Measurements from ENCODE around the gene RNF168.
A peak's percentile ranks its signal among the peaks of the same experiment; 100 is the strongest.

Gene RNF168

GRCh38 chr3:196432137-196432879, 71.3 kb downstream of the RNF168 start, which contains the start of gene UBXN7 (continued):
- no peak for TF ChIP-seq SCRT1 (tag by site-specific recombination; IDR thresholded peaks at IDR 0.05; ENCODE audit: borderline replicate concordance)
- no peak for TF ChIP-seq REST (tag by site-specific recombination; IDR thresholded peaks at IDR 0.05)
- no peak for TF ChIP-seq ZFP3 (tag by site-specific recombination; IDR thresholded peaks at IDR 0.05; ENCODE audit: low read depth)
- 0 out of 2 replicates have a peak, but pooled peaks have one; percentile 13 for TF ChIP-seq ZNF394 (tag by site-specific recombination; IDR thresholded peaks at IDR 0.05; ENCODE audit: borderline replicate concordance)
- TF ChIP-seq MYNN (tag by site-specific recombination; IDR thresholded peaks at IDR 0.05; ENCODE audit: borderline replicate concordance) = peak; percentile 44; the same call in 1 of the 2 replicates
- TF ChIP-seq ZNF114 (tag by site-specific recombination; IDR thresholded peaks at IDR 0.05) = no peak
- no peak for TF ChIP-seq ZNF747 (tag by site-specific recombination; IDR thresholded peaks at IDR 0.05)
- TF ChIP-seq PRDM10 (tag by site-specific recombination; IDR thresholded peaks at IDR 0.05) = no peak; the same call in none of the 2 replicates
- TF ChIP-seq ZNF529 (tag by site-specific recombination; IDR thresholded peaks at IDR 0.05; ENCODE audit: insufficient replicate concordance) = no peak
- TF ChIP-seq ZNF23 (tag by site-specific recombination; IDR thresholded peaks at IDR 0.05; ENCODE audit: borderline replicate concordance) = no peak
- no peak for TF ChIP-seq ZNF416 (tag by site-specific recombination; IDR thresholded peaks at IDR 0.05)
- TF ChIP-seq SP7 (tag by site-specific recombination; IDR thresholded peaks at IDR 0.05) = peak; percentile 58; the same call in 1 of the 2 replicates
- TF ChIP-seq PBX3 (CRISPR knock-in tag; IDR thresholded peaks at IDR 0.05) = no peak
- peak; percentile 79 for TF ChIP-seq ZNF341 (tag by site-specific recombination; IDR thresholded peaks at IDR 0.05; ENCODE audit: low read depth)
- no peak for TF ChIP-seq ZNF664 (tag by site-specific recombination; IDR thresholded peaks at IDR 0.05)
- no peak for TF ChIP-seq ZNF155 (tag by site-specific recombination; IDR thresholded peaks at IDR 0.05)
- TF ChIP-seq ZNF548 (tag by site-specific recombination; IDR thresholded peaks at IDR 0.05) = no peak
- no peak for TF ChIP-seq SETDB1 (IDR thresholded peaks at IDR 0.05; ENCODE audit: insufficient read length, low read length)
- TF ChIP-seq ZNF791 (tag by site-specific recombination; IDR thresholded peaks at IDR 0.05) = no peak
- peak; percentile 54; the same call in 1 of the 2 replicates for TF ChIP-seq ZBTB8A (tag by site-specific recombination; IDR thresholded peaks at IDR 0.05)
- no peak for TF ChIP-seq ZNF426 (tag by site-specific recombination; IDR thresholded peaks at IDR 0.05)
- TF ChIP-seq ZBTB20 (tag by site-specific recombination; IDR thresholded peaks at IDR 0.05) = peak; percentile 50; the same call in 1 of the 2 replicates
- 0 out of 2 replicates have a peak, but pooled peaks have one; percentile 22 for TF ChIP-seq ZNF24 (tag by site-specific recombination; IDR thresholded peaks at IDR 0.05)
- TF ChIP-seq ZBTB11 (tag by site-specific recombination; conservative IDR thresholded peaks at IDR 0.05; ENCODE audit: low read depth) = no peak; the same call in 1 of the 2 replicates
- TF ChIP-seq SP2 (tag by site-specific recombination; IDR thresholded peaks at IDR 0.05) = peak; percentile 76
- TF ChIP-seq IKZF3 (tag by site-specific recombination; IDR thresholded peaks at IDR 0.05) = peak; percentile 61; the same call in 1 of the 2 replicates
- TF ChIP-seq BCL11B (tag by site-specific recombination; IDR thresholded peaks at IDR 0.05; ENCODE audit: low read depth) = no peak
- no peak for TF ChIP-seq ZNF701 (tag by site-specific recombination; IDR thresholded peaks at IDR 0.05)

Measured in HEK293 (cell line).